ENCODE measurements around the gene VILL. TPM values are rescaled to one million over a fixed set of nuclear protein-coding genes. Genes with fewer than 3 reads are reported as not detected.

The VILL gene
- total RNA-seq, 4 donors from 2014 or later = 5.5 to 13.0 (median 9.5) TPM

- Histone ChIP-seq H3K4me3 (replicated peaks in 1 of 3) (no peak overlapping the region), H3K27me3 (no peaks in the 10 kb centered on the region), H3K9me3 (no peaks in the 10 kb centered on the region), H3K27ac (no peak overlapping the region), H3K36me3 (no peaks in the 10 kb centered on the region), H3K4me1 (peaks cover 0 to 5% of the 10 kb centered on the region in 2 donors)
- TF ChIP-seq, protein P1, sequence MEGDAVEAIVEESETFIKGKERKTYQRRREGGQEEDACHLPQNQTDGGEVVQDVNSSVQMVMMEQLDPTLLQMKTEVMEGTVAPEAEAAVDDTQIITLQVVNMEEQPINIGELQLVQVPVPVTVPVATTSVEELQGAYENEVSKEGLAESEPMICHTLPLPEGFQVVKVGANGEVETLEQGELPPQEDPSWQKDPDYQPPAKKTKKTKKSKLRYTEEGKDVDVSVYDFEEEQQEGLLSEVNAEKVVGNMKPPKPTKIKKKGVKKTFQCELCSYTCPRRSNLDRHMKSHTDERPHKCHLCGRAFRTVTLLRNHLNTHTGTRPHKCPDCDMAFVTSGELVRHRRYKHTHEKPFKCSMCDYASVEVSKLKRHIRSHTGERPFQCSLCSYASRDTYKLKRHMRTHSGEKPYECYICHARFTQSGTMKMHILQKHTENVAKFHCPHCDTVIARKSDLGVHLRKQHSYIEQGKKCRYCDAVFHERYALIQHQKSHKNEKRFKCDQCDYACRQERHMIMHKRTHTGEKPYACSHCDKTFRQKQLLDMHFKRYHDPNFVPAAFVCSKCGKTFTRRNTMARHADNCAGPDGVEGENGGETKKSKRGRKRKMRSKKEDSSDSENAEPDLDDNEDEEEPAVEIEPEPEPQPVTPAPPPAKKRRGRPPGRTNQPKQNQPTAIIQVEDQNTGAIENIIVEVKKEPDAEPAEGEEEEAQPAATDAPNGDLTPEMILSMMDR (IDR thresholded peaks at IDR 0.05) = no peak
- TF ChIP-seq POLR2A (IDR thresholded peaks at IDR 0.05) = no peak
- intact Hi-C loops (cut with DNase I) = no loop called here
- no peak for DNase-seq
- 85 to 91% methylated on average over 15 of the region's 15 CpGs for WGBS, 2 donors
Measured at GRCh38 chr3:37988931-37989525, 1.6 kb upstream of the VILL start.

GRCh38 chr3:37989821-37990480 is 635 bp upstream of the VILL start:
- Histone ChIP-seq H3K36me3 (no peaks in the 10 kb centered on the region), H3K27me3 (no peaks in the 10 kb centered on the region), H3K9me3 (no peaks in the 10 kb centered on the region), H3K4me3 (replicated peaks in 1 of 3) (no peak overlapping the region), H3K27ac (no peak overlapping the region), H3K4me1 (peaks cover 5 to 12% of the 10 kb centered on the region in 2 donors)
- DNase-seq = no peak
- WGBS, 2 donors = 85 to 97% methylated on average over 4 to 7 of the region's 7 CpGs
- intact Hi-C loops (cut with DNase I) = no loop called here
- TF ChIP-seq POLR2A (IDR thresholded peaks at IDR 0.05) = no peak
- TF ChIP-seq, protein P1 (IDR thresholded peaks at IDR 0.05) = no peak

- H3K4me3 ChIP-seq (replicated peaks in 1 of 3) = no peak overlapping the region
- no peak for TF ChIP-seq POLR2A (IDR thresholded peaks at IDR 0.05)
- TF ChIP-seq, protein P1 (IDR thresholded peaks at IDR 0.05) = no peak
- DNase-seq = no peak
- intact Hi-C loops (cut with DNase I) = no loop called here
- H3K27ac ChIP-seq = no peak overlapping the region
- H3K9me3 ChIP-seq = no peaks in the 10 kb centered on the region
- 46 to 52% methylated on average over 6 of the region's 6 CpGs for WGBS, 2 donors
- no peaks in the 10 kb centered on the region for H3K27me3 ChIP-seq
- peaks cover 5 to 13% of the 10 kb centered on the region in 2 donors for H3K4me1 ChIP-seq
- H3K36me3 ChIP-seq = no peaks in the 10 kb centered on the region
Measured at GRCh38 chr3:37991109-37991508, 523 bp downstream of the VILL start.

DNA sequence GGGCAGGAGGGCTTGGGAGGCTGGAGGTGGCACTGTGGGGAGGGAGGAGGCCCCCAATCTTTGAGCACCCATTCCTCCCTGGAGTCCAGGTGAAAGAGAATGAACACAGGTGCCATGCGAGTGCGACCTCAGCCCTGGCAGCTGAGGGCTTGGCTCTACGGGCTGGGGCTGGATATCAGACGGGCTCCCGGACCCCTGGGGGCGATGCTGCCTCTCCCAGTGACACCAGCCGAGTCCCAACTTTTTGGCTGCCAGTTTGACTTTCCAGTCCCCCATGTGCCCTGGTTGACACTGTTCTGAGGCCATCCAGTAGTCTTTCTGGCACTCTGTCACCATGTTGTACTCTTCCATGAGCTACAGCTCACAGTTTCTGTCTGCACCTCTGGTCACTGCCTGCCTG is 1.2 kb downstream of the VILL start:
- H3K27me3 ChIP-seq = no peaks in the 10 kb centered on the region
- H3K27ac ChIP-seq = no peak overlapping the region
- DNase-seq = no peak
- H3K36me3 ChIP-seq = no peaks in the 10 kb centered on the region
- WGBS, 2 donors = 89 to 93% methylated on average over 2 to 7 of the region's 7 CpGs
- H3K4me3 ChIP-seq (replicated peaks in 1 of 3) = no peak overlapping the region
- intact Hi-C loops (cut with DNase I) = no loop called here
- H3K9me3 ChIP-seq = no peaks in the 10 kb centered on the region
- peaks cover 5 to 13% of the 10 kb centered on the region in 2 donors for H3K4me1 ChIP-seq
- TF ChIP-seq, protein P1 (IDR thresholded peaks at IDR 0.05) = no peak
- TF ChIP-seq POLR2A (IDR thresholded peaks at IDR 0.05) = no peak
